ENCODE results near the gene HIPK2. TPM values are rescaled to one million over a fixed set of nuclear protein-coding genes. Genes with fewer than 3 reads are reported as not detected.

HIPK2 gene
- total RNA-seq, 1 donor from 2014 or later: 47.2 TPM

- H3K27ac Mint-ChIP-seq (ENCODE audit: unreplicated experiment): no peak overlapping the region
- H3K4me3 Mint-ChIP-seq (ENCODE audit: unreplicated experiment): no peak overlapping the region
- no peaks in the 10 kb centered on the region for H3K9me3 Mint-ChIP-seq (ENCODE audit: unreplicated experiment)
- peaks cover 27% of the 10 kb centered on the region for H3K4me1 Mint-ChIP-seq (ENCODE audit: unreplicated experiment)
- no peak for TF ChIP-seq CTCF (IDR thresholded peaks at IDR 0.05; ENCODE audit: unreplicated experiment)
- no peaks in the 10 kb centered on the region for H3K27me3 Mint-ChIP-seq (ENCODE audit: unreplicated experiment)
- DNase-seq (ENCODE audit: low spot score): no peak
- peaks cover 3% of the 10 kb centered on the region for H3K36me3 Mint-ChIP-seq (ENCODE audit: low read depth, unreplicated experiment)
Measured at GRCh38 chr7:139750459-139751095, 27.2 kb downstream of the HIPK2 start.

GRCh38 chr7:139749545-139749944, 28.3 kb downstream of the HIPK2 start:
- no peak overlapping the region for H3K27ac Mint-ChIP-seq (ENCODE audit: unreplicated experiment)
- H3K4me1 Mint-ChIP-seq (ENCODE audit: unreplicated experiment): peaks cover 21% of the 10 kb centered on the region
- no peaks in the 10 kb centered on the region for H3K9me3 Mint-ChIP-seq (ENCODE audit: unreplicated experiment)
- no peak for DNase-seq (ENCODE audit: low spot score)
- H3K4me3 Mint-ChIP-seq (ENCODE audit: unreplicated experiment): no peak overlapping the region
- peaks cover 3% of the 10 kb centered on the region for H3K36me3 Mint-ChIP-seq (ENCODE audit: low read depth, unreplicated experiment)
- no peaks in the 10 kb centered on the region for H3K27me3 Mint-ChIP-seq (ENCODE audit: unreplicated experiment)
- no peak for TF ChIP-seq CTCF (IDR thresholded peaks at IDR 0.05; ENCODE audit: unreplicated experiment)

- Mint-ChIP-seq H3K4me3 (ENCODE audit: unreplicated experiment) (no peak overlapping the region), H3K27ac (ENCODE audit: unreplicated experiment) (no peak overlapping the region), H3K27me3 (ENCODE audit: unreplicated experiment) (no peaks in the 10 kb centered on the region), H3K4me1 (ENCODE audit: unreplicated experiment) (peaks cover 16% of the 10 kb centered on the region), H3K36me3 (ENCODE audit: low read depth, unreplicated experiment) (no peaks in the 10 kb centered on the region), H3K9me3 (ENCODE audit: unreplicated experiment) (no peaks in the 10 kb centered on the region)
- no peak for DNase-seq (ENCODE audit: low spot score)
- no peak for TF ChIP-seq CTCF (IDR thresholded peaks at IDR 0.05; ENCODE audit: unreplicated experiment)
Measured at GRCh38 chr7:139748941-139749340, 28.9 kb downstream of the HIPK2 start.

GRCh38 chr7:139748373-139748765, 29.4 kb downstream of the HIPK2 start:
- Mint-ChIP-seq H3K27ac (ENCODE audit: unreplicated experiment) (no peak overlapping the region), H3K4me1 (ENCODE audit: unreplicated experiment) (peaks cover 16% of the 10 kb centered on the region), H3K9me3 (ENCODE audit: unreplicated experiment) (no peaks in the 10 kb centered on the region), H3K4me3 (ENCODE audit: unreplicated experiment) (no peak overlapping the region), H3K36me3 (ENCODE audit: low read depth, unreplicated experiment) (no peaks in the 10 kb centered on the region), H3K27me3 (ENCODE audit: unreplicated experiment) (no peaks in the 10 kb centered on the region)
- DNase-seq (ENCODE audit: low spot score): no peak
- TF ChIP-seq CTCF (IDR thresholded peaks at IDR 0.05; ENCODE audit: unreplicated experiment): no peak

- Mint-ChIP-seq H3K9me3 (ENCODE audit: unreplicated experiment) (no peaks in the 10 kb centered on the region), H3K36me3 (ENCODE audit: low read depth, unreplicated experiment) (no peaks in the 10 kb centered on the region), H3K27ac (ENCODE audit: unreplicated experiment) (no peak overlapping the region), H3K4me3 (ENCODE audit: unreplicated experiment) (no peak overlapping the region), H3K4me1 (ENCODE audit: unreplicated experiment) (peaks cover 16% of the 10 kb centered on the region), H3K27me3 (ENCODE audit: unreplicated experiment) (no peaks in the 10 kb centered on the region)
- TF ChIP-seq CTCF (IDR thresholded peaks at IDR 0.05; ENCODE audit: unreplicated experiment): no peak
- DNase-seq (ENCODE audit: low spot score): no peak
Measured at GRCh38 chr7:139747662-139748372, 30.0 kb downstream of the HIPK2 start.

Data from endothelial cell (in vitro differentiated cells).